Neural cell (in vitro differentiated cells): ENCODE data around the gene MADCAM1. TPM values are rescaled to one million over a fixed set of nuclear protein-coding genes. Genes with fewer than 3 reads are reported as not detected.

Experiments
- H2AFZ ChIP-seq: fragments of 200-600, 300-800 bp; sonication (generic), shearing (Covaris generic); 2 replicates; pipeline ENCODE4 v1.6.0; 2014; ENCODE audit warnings: low read depth, mild to moderate bottlenecking, antibody characterized with exemption, low read length, moderate library complexity
- H3F3A ChIP-seq: fragments of 200-600 bp; shearing (Covaris generic); 2 replicates; pipeline ENCODE4 v1.6.1; 2016; ENCODE audit warnings: mild to moderate bottlenecking, moderate library complexity, mixed read lengths, antibody characterized with exemption, low read length; ENCODE audit not compliant: insufficient read depth, poor library complexity, severe bottlenecking
- H3K27ac ChIP-seq: fragments of 200-600, 300-800 bp; sonication (generic), shearing (Covaris generic); 2 replicates; pipeline ENCODE4 v1.5.1; 2014; ENCODE audit warnings: mild to moderate bottlenecking, low read length, moderate library complexity
- H3K27me3 ChIP-seq: fragments of 300-800, 200-600 bp; sonication (generic), shearing (Covaris generic); 2 replicates; pipeline ENCODE4 v1.6.0; 2014; ENCODE audit warnings: mild to moderate bottlenecking, low read depth, low read length, moderate library complexity; ENCODE audit not compliant: insufficient read depth
- H3K36me3 ChIP-seq: fragments of 300-800, 200-600 bp; sonication (generic), shearing (Covaris generic); 2 replicates; pipeline ENCODE4 v1.5.1; 2014; ENCODE audit warnings: mild to moderate bottlenecking, antibody characterized with exemption, low read length, moderate library complexity; ENCODE audit not compliant: insufficient read depth
- H3K4me2 ChIP-seq: fragments of 300-800, 200-600 bp; sonication (generic), shearing (Covaris generic); 2 replicates; pipeline ENCODE4 v1.6.0; 2014; ENCODE audit warnings: mild to moderate bottlenecking, low read length
- H3K4me3 ChIP-seq: fragments of 300-800, 200-600 bp; sonication (generic), shearing (Covaris generic); 2 replicates; pipeline ENCODE4 v1.5.1; 2014; ENCODE audit warnings: mild to moderate bottlenecking, low read length, moderate library complexity
- H3K79me2 ChIP-seq: fragments of 200-600 bp; shearing (Covaris generic); replicated peaks from 2 replicates; pipeline ENCODE4 v1.6.0; 2014; ENCODE audit warnings: mild to moderate bottlenecking, low read length, moderate library complexity; ENCODE audit not compliant: insufficient read depth
- H3K9ac ChIP-seq: fragments of 300-800, 200-600 bp; sonication (generic), shearing (Covaris generic); 2 replicates; pipeline ENCODE4 v1.6.1; 2016; ENCODE audit warnings: mild to moderate bottlenecking, low read length, mixed read lengths
- H3K9me2 ChIP-seq: fragments of 200-600 bp; shearing (Covaris generic); 2 replicates; pipeline ENCODE4 v1.6.1; 2016; ENCODE audit warnings: mild to moderate bottlenecking, low read length, mixed read lengths; ENCODE audit not compliant: insufficient read depth
- H3K9me3 ChIP-seq: fragments of 200-600, 300-800 bp; sonication (generic), shearing (Covaris generic); 2 replicates; pipeline ENCODE4 v1.6.1; 2016; ENCODE audit warnings: mild to moderate bottlenecking, mixed run types, low read length, moderate library complexity, mixed read lengths
- H4K20me1 ChIP-seq: fragments of 200-600 bp; shearing (Covaris generic); 2 replicates; pipeline ENCODE4 v1.6.1; 2016; ENCODE audit warnings: mild to moderate bottlenecking, mixed run types; ENCODE audit not compliant: insufficient read depth
- CTCF ChIP-seq: fragments of 450-650 bp; IDR thresholded peaks from 2 replicates; pipeline ENCODE4 v1.5.1; 2014; ENCODE audit warnings: antibody characterized with exemption, mild to moderate bottlenecking, moderate library complexity; ENCODE audit not compliant: poor library complexity, severe bottlenecking
- EP300 ChIP-seq: fragments of 450-650 bp; conservative IDR thresholded peaks from 2 replicates; pipeline ENCODE4 v1.6.1; 2014; ENCODE audit warnings: antibody characterized with exemption, mild to moderate bottlenecking, moderate library complexity; ENCODE audit not compliant: poor library complexity, severe bottlenecking
- EZH2 ChIP-seq: fragments of 200-600, 300-800 bp; shearing (Covaris generic), sonication (generic); IDR thresholded peaks from 2 replicates; pipeline ENCODE4 v1.6.1; 2014; ENCODE audit warnings: antibody characterized with exemption, low read length, borderline replicate concordance, mild to moderate bottlenecking; ENCODE audit not compliant: insufficient read depth, poor library complexity, severe bottlenecking
- MXI1 ChIP-seq: fragments of 450-650 bp; conservative IDR thresholded peaks from 2 replicates; pipeline ENCODE4 v1.6.1; 2014; ENCODE audit warnings: antibody characterized with exemption, mild to moderate bottlenecking; ENCODE audit not compliant: poor library complexity, severe bottlenecking
- POLR2AphosphoS5 ChIP-seq: IDR thresholded peaks from 2 replicates; pipeline ENCODE4 v1.6.1; 2012
- RAD21 ChIP-seq: fragments of 450-650 bp; conservative IDR thresholded peaks from 2 replicates; pipeline ENCODE4 v1.6.1; 2014; ENCODE audit warnings: antibody characterized with exemption, mild to moderate bottlenecking, moderate library complexity
- SMC3 ChIP-seq: fragments of 450-650 bp; conservative IDR thresholded peaks from 2 replicates; pipeline ENCODE4 v1.6.1; 2014; ENCODE audit warnings: antibody characterized with exemption, mild to moderate bottlenecking, moderate library complexity; ENCODE audit not compliant: poor library complexity
- TAF1 ChIP-seq: IDR thresholded peaks from 2 replicates; pipeline ENCODE4 v1.6.1; 2012; ENCODE audit warnings: low read depth
- polyA plus RNA-seq: library from polyadenylated mRNA; depleted of rRNA; stranded (reverse); fragments of >200 nt; gene quantifications from 2 replicates; pipeline ENCODE4 v1.2.3, GENCODE V29; 2014
- TF ChIP-seq, protein P1 (sequence below): IDR thresholded peaks from 2 replicates; pipeline ENCODE4 v1.6.1; 2012; ENCODE audit warnings: borderline replicate concordance

MADCAM1 gene
- polyA plus RNA-seq, 1 donor from 2014 or later: 1.0 TPM

DNA sequence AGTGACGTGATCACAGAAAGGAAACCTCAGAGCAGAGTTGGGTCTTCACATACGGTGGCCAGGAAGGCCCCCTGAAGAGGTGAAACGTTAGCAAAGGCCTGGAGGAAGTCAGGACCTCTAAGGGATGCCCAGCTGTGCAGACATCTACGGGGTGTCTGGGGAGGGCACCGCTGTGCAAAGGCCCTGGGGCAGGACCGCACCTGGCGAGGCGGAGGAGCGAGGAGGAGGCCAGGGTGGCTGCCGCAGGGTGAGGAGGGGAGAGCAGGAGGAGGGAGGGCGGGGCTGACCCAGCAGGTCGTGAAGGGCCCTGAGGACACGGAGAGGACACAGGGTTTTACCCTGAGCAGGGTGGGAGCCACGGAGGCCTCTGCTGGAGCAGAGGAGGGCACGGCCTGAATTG lies 11.8 kb upstream of the MADCAM1 start:
- Histone ChIP-seq H2AFZ (no peak overlapping the region), H3K4me3 (no peak overlapping the region), H3F3A (no peaks in the 10 kb centered on the region), H4K20me1 (no peaks in the 10 kb centered on the region), H3K9me3 (peaks cover 2% of the 10 kb centered on the region), H3K9ac (no peak overlapping the region), H3K27ac (peak overlapping the region; percentile 24), H3K79me2 (no peaks in the 10 kb centered on the region), H3K27me3 (no peaks in the 10 kb centered on the region), H3K36me3 (no peaks in the 10 kb centered on the region), H3K9me2 (no peaks in the 10 kb centered on the region), H3K4me2 (no peak overlapping the region)
- no peak for TF ChIP-seq POLR2AphosphoS5
- TF ChIP-seq RAD21: no peak
- no peak for TF ChIP-seq TAF1
- TF ChIP-seq EZH2: no peak
- no peak for TF ChIP-seq SMC3
- no peak for TF ChIP-seq CTCF
- TF ChIP-seq, protein P1, sequence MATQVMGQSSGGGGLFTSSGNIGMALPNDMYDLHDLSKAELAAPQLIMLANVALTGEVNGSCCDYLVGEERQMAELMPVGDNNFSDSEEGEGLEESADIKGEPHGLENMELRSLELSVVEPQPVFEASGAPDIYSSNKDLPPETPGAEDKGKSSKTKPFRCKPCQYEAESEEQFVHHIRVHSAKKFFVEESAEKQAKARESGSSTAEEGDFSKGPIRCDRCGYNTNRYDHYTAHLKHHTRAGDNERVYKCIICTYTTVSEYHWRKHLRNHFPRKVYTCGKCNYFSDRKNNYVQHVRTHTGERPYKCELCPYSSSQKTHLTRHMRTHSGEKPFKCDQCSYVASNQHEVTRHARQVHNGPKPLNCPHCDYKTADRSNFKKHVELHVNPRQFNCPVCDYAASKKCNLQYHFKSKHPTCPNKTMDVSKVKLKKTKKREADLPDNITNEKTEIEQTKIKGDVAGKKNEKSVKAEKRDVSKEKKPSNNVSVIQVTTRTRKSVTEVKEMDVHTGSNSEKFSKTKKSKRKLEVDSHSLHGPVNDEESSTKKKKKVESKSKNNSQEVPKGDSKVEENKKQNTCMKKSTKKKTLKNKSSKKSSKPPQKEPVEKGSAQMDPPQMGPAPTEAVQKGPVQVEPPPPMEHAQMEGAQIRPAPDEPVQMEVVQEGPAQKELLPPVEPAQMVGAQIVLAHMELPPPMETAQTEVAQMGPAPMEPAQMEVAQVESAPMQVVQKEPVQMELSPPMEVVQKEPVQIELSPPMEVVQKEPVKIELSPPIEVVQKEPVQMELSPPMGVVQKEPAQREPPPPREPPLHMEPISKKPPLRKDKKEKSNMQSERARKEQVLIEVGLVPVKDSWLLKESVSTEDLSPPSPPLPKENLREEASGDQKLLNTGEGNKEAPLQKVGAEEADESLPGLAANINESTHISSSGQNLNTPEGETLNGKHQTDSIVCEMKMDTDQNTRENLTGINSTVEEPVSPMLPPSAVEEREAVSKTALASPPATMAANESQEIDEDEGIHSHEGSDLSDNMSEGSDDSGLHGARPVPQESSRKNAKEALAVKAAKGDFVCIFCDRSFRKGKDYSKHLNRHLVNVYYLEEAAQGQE: no peak
- no peak for TF ChIP-seq MXI1
- TF ChIP-seq EP300: no peak

DNA sequence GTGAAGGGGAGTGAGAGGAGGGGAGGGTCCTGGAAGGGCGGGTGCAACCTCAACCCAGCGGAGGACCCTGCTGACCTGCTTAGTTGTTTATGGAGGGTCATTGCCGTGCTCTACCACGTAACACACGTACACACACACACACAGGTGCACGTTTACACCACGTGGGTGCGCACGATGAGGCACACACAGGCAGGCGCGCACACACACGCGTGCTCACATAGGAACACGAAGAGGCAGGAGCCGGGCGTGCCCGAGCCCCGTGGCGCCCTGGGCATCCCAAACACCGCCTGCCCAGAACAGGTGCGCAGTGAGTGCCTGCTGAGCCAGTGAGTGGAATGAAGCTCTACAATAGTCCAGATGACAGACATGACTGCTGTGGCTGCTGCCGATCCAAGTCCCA lies 11.2 kb upstream of the MADCAM1 start:
- no peak overlapping the region for H3K4me3 ChIP-seq
- no peaks in the 10 kb centered on the region for H3K79me2 ChIP-seq

More for the DNA sequence above, 11.2 kb upstream of the MADCAM1 start:
- Histone ChIP-seq H3K9ac (no peak overlapping the region), H3K4me2 (no peak overlapping the region), H3F3A (no peaks in the 10 kb centered on the region), H3K27ac (no peak overlapping the region), H3K36me3 (no peaks in the 10 kb centered on the region), H3K9me2 (no peaks in the 10 kb centered on the region), H2AFZ (no peak overlapping the region), H3K9me3 (peaks cover 2% of the 10 kb centered on the region), H3K27me3 (no peaks in the 10 kb centered on the region), H4K20me1 (no peaks in the 10 kb centered on the region)
- TF ChIP-seq CTCF (no peak), EZH2 (no peak), TAF1 (no peak), POLR2AphosphoS5 (no peak)
